ENCODE data around the gene AGMO. TPM values are rescaled to one million over a fixed set of nuclear protein-coding genes. Genes with fewer than 3 reads are reported as not detected.

Gene AGMO
- total and polyA plus RNA-seq, 4 donors, result 21.6 to 46.6 (median 31.6) TPM

DNA sequence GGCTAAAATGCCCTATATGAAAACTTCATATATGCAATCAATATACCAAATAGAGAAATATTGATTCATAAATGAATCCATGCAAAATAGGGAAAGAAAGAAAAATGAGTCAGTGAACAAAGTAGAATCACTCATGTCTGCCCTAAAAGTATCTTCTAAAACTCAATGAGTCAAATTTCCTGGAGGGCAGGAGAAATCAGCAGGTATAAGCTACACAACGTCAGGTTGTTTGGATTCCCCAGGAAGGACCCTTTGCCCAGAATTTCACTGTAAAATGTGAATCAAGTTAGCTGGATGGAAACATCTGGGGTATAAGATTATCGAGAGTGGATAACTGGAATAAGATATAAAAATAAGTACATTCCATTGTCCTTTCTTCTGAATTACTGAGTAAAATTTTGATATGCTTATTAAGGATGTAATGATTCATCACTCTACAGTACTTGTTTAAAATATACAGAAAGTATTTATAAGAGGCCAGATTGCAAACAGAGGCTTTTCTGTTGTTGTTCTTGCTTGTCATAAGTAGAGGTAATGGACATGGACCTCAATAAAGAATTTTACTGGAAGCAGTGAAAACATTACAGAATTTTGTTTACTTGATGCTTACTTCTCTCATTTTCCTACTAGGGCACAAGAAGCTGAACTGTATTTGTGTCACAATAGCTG, 99.0 kb downstream of the AGMO start:
- Histone ChIP-seq H3K9ac (ENCODE audit: low read depth in 1 of 2, low read length in 2 of 2) (no peak overlapping the region), H3K36me3 (ENCODE audit: control insufficient read depth in 4 of 4, insufficient read depth in 3 of 4, low read depth in 1 of 4, low read length in 3 of 4) (no peaks in the 10 kb centered on the region), H3K9me3 (ENCODE audit: control insufficient read depth in 4 of 4, low read length in 3 of 4) (no peaks in the 10 kb centered on the region), H3K27ac (ENCODE audit: low read depth in 1 of 2, low read length in 2 of 2) (no peak overlapping the region), H3K4me3 (ENCODE audit: low read depth in 1 of 3, low read length in 3 of 3) (no peak overlapping the region), H3K4me1 (ENCODE audit: control insufficient read depth in 4 of 4, insufficient read depth in 4 of 4, low read length in 3 of 4) (peaks cover 0 to 2% (median 0%) of the 10 kb centered on the region in 4 donors), H3K27me3 (ENCODE audit: control insufficient read depth in 4 of 4, insufficient read depth in 4 of 4, low read length in 3 of 4) (no peaks in the 10 kb centered on the region)
- 89% methylated on average over 2 of the region's 2 CpGs for WGBS
- no peak for DNase-seq (ENCODE audit: low spot score)
- TF ChIP-seq YY1 (IDR thresholded peaks at IDR 0.05) (no peak), TAF1 (conservative IDR thresholded peaks at IDR 0.05) (no peak), RAD21 (IDR thresholded peaks at IDR 0.05) (no peak), NR2F2 (IDR thresholded peaks at IDR 0.05) (no peak), GABPA (IDR thresholded peaks at IDR 0.05 in 1 of 2, conservative IDR thresholded peaks at IDR 0.05 in 1 of 2) (no peak), HNF4A (conservative IDR thresholded peaks at IDR 0.05) (no peak), MAX (IDR thresholded peaks at IDR 0.05) (no peak), HNF4G (IDR thresholded peaks at IDR 0.05) (no peak), FOXA1 (IDR thresholded peaks at IDR 0.05) (no peak), JUND (IDR thresholded peaks at IDR 0.05) (no peak), RXRA (IDR thresholded peaks at IDR 0.05) (no peak), FOXA2 (IDR thresholded peaks at IDR 0.05) (no peak), EGR1 (IDR thresholded peaks at IDR 0.05; ENCODE audit: low read depth in 2 of 2) (no peak)
- TF ChIP-seq, protein P1, sequence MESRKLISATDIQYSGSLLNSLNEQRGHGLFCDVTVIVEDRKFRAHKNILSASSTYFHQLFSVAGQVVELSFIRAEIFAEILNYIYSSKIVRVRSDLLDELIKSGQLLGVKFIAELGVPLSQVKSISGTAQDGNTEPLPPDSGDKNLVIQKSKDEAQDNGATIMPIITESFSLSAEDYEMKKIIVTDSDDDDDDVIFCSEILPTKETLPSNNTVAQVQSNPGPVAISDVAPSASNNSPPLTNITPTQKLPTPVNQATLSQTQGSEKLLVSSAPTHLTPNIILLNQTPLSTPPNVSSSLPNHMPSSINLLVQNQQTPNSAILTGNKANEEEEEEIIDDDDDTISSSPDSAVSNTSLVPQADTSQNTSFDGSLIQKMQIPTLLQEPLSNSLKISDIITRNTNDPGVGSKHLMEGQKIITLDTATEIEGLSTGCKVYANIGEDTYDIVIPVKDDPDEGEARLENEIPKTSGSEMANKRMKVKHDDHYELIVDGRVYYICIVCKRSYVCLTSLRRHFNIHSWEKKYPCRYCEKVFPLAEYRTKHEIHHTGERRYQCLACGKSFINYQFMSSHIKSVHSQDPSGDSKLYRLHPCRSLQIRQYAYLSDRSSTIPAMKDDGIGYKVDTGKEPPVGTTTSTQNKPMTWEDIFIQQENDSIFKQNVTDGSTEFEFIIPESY (IDR thresholded peaks at IDR 0.05), result no peak
- TF ChIP-seq, protein P2, sequence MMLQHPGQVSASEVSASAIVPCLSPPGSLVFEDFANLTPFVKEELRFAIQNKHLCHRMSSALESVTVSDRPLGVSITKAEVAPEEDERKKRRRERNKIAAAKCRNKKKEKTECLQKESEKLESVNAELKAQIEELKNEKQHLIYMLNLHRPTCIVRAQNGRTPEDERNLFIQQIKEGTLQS (IDR thresholded peaks at IDR 0.05), result no peak
- TF ChIP-seq, protein P3, sequence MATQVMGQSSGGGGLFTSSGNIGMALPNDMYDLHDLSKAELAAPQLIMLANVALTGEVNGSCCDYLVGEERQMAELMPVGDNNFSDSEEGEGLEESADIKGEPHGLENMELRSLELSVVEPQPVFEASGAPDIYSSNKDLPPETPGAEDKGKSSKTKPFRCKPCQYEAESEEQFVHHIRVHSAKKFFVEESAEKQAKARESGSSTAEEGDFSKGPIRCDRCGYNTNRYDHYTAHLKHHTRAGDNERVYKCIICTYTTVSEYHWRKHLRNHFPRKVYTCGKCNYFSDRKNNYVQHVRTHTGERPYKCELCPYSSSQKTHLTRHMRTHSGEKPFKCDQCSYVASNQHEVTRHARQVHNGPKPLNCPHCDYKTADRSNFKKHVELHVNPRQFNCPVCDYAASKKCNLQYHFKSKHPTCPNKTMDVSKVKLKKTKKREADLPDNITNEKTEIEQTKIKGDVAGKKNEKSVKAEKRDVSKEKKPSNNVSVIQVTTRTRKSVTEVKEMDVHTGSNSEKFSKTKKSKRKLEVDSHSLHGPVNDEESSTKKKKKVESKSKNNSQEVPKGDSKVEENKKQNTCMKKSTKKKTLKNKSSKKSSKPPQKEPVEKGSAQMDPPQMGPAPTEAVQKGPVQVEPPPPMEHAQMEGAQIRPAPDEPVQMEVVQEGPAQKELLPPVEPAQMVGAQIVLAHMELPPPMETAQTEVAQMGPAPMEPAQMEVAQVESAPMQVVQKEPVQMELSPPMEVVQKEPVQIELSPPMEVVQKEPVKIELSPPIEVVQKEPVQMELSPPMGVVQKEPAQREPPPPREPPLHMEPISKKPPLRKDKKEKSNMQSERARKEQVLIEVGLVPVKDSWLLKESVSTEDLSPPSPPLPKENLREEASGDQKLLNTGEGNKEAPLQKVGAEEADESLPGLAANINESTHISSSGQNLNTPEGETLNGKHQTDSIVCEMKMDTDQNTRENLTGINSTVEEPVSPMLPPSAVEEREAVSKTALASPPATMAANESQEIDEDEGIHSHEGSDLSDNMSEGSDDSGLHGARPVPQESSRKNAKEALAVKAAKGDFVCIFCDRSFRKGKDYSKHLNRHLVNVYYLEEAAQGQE (IDR thresholded peaks at IDR 0.05), result no peak
- TF ChIP-seq, protein P4, sequence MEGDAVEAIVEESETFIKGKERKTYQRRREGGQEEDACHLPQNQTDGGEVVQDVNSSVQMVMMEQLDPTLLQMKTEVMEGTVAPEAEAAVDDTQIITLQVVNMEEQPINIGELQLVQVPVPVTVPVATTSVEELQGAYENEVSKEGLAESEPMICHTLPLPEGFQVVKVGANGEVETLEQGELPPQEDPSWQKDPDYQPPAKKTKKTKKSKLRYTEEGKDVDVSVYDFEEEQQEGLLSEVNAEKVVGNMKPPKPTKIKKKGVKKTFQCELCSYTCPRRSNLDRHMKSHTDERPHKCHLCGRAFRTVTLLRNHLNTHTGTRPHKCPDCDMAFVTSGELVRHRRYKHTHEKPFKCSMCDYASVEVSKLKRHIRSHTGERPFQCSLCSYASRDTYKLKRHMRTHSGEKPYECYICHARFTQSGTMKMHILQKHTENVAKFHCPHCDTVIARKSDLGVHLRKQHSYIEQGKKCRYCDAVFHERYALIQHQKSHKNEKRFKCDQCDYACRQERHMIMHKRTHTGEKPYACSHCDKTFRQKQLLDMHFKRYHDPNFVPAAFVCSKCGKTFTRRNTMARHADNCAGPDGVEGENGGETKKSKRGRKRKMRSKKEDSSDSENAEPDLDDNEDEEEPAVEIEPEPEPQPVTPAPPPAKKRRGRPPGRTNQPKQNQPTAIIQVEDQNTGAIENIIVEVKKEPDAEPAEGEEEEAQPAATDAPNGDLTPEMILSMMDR (IDR thresholded peaks at IDR 0.05; ENCODE audit: low read depth, low read length, missing input control), result no peak

All from liver (tissue), 9 donors.